DND-41 (cell line): Measurements from ENCODE around the gene THSD7A.

ENCODE experiments used
- ATAC-seq: fragments of 200-7000 bp; cut with Tn5 transposase; 3 replicates; pipeline ENCODE4 v1.9.1; 2021; ENCODE audit warnings: low read depth; ENCODE audit not compliant: insufficient read depth
- DNase-seq: peaks from one replicate; pipeline ENCODE4 v3.0.0-alpha.2; 2020
- H2AFZ ChIP-seq: 2 replicates; pipeline ENCODE4 v1.6.0; 2012; ENCODE audit warnings: low read depth, low read length
- H3K27ac ChIP-seq: 2 replicates; pipeline ENCODE4 v1.5.1; 2012; ENCODE audit warnings: low read length, inconsistent platforms
- H3K27me3 ChIP-seq: fragments of 200-600 bp; sonication (generic); 2 replicates; pipeline ENCODE4 v1.6.0; 2012; ENCODE audit warnings: low read length, mild to moderate bottlenecking, inconsistent platforms; ENCODE audit not compliant: insufficient read depth, poor library complexity
- H3K36me3 ChIP-seq: 2 replicates; pipeline ENCODE4 v1.5.1; 2012; ENCODE audit warnings: low read length, inconsistent platforms; ENCODE audit not compliant: insufficient read depth
- H3K4me1 ChIP-seq: 2 replicates; pipeline ENCODE4 v1.5.1; 2012; ENCODE audit warnings: mild to moderate bottlenecking, low read length; ENCODE audit not compliant: insufficient read depth
- H3K4me2 ChIP-seq: 2 replicates; pipeline ENCODE4 v1.6.0; 2012; ENCODE audit warnings: mild to moderate bottlenecking, moderate library complexity, low read length, inconsistent platforms; ENCODE audit not compliant: insufficient read depth
- H3K4me3 ChIP-seq, 2 experiments: fragments of 200-600 bp in 1 of 2; shearing (Covaris generic) in 1 of 2; 2 replicates each; pipeline ENCODE4 v1.5.1; 2012 to 2016; ENCODE audit warnings: inconsistent platforms in 2 of 2, low read length in 2 of 2, mild to moderate bottlenecking in 2 of 2, low read depth in 1 of 2, moderate library complexity in 1 of 2
- H3K79me2 ChIP-seq: 2 replicates; pipeline ENCODE4 v1.6.0; 2012; ENCODE audit warnings: low read length, inconsistent platforms; ENCODE audit not compliant: insufficient read depth
- H3K9ac ChIP-seq: 2 replicates; pipeline ENCODE4 v1.6.0; 2012; ENCODE audit warnings: low read depth, mild to moderate bottlenecking, inconsistent platforms, low read length, moderate library complexity
- H3K9me3 ChIP-seq: 2 replicates; pipeline ENCODE4 v1.5.1; 2012; ENCODE audit warnings: low read length, moderate library complexity, mild to moderate bottlenecking, inconsistent platforms; ENCODE audit not compliant: insufficient read depth, severe bottlenecking
- H4K20me1 ChIP-seq: 2 replicates; pipeline ENCODE4 v1.6.0; 2012; ENCODE audit warnings: low read length; ENCODE audit not compliant: insufficient read depth
- CTCF ChIP-seq: IDR thresholded peaks from 2 replicates; pipeline ENCODE4 v1.5.1; 2012; ENCODE audit warnings: borderline replicate concordance, low read length, moderate library complexity, mild to moderate bottlenecking; ENCODE audit not compliant: poor library complexity, severe bottlenecking; ENCODE audit errors: extremely low read depth
- EZH2 ChIP-seq: IDR thresholded peaks from 3 replicates; pipeline ENCODE4 v1.6.1; 2012; ENCODE audit warnings: borderline replicate concordance, low read depth, mild to moderate bottlenecking, moderate library complexity, low read length, inconsistent platforms; ENCODE audit not compliant: severe bottlenecking

Gene THSD7A

DNA sequence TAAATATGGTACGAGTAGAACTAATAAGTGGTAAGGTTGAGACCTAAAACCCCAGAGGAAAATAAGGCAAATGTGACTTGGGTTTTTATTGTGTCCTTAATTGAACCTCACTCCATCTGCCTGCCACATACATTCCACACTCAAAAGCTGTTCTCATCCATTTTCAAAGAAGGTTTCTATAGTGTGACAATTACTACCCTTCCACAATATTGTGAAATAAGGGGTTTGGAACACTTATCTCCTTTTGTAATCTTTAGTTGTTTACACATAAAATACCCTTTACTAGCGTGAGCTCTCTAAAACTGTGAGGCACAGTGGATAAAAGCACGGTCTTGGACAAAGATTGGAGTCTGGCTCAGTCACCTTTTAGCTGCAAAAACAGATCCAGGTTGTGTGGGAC, 166.6 kb downstream of the THSD7A start:
- Histone ChIP-seq H3K79me2 (no peaks in the 10 kb centered on the region), H3K9ac (no peak overlapping the region), H3K9me3 (no peaks in the 10 kb centered on the region), H3K4me3 (no peak overlapping the region), H4K20me1 (no peaks in the 10 kb centered on the region), H2AFZ (no peak overlapping the region), H3K36me3 (no peaks in the 10 kb centered on the region), H3K4me2 (no peak overlapping the region), H3K27ac (no peak overlapping the region), H3K4me1 (no peaks in the 10 kb centered on the region), H3K27me3 (no peaks in the 10 kb centered on the region)
- DNase-seq (no peak), ATAC-seq (no peak)
- TF ChIP-seq EZH2: no peak

GRCh38 chr7:11655642-11656041, 176.4 kb downstream of the THSD7A start:
- ATAC-seq (no peak), DNase-seq (no peak)
- no peaks in the 10 kb centered on the region for H3K4me1 ChIP-seq
- H3K36me3 ChIP-seq: no peaks in the 10 kb centered on the region
- H3K4me2 ChIP-seq: no peak overlapping the region
- no peak overlapping the region for H3K4me3 ChIP-seq
- TF ChIP-seq EZH2 (no peak), CTCF (no peak)
- H3K27me3 ChIP-seq: no peaks in the 10 kb centered on the region
- H4K20me1 ChIP-seq: no peaks in the 10 kb centered on the region
- no peak overlapping the region for H3K27ac ChIP-seq
- no peaks in the 10 kb centered on the region for H3K79me2 ChIP-seq
- no peak overlapping the region for H3K9ac ChIP-seq
- H2AFZ ChIP-seq: no peak overlapping the region
- no peaks in the 10 kb centered on the region for H3K9me3 ChIP-seq

GRCh38 chr7:11655163-11655562, 176.8 kb downstream of the THSD7A start:
- no peak overlapping the region for H3K9ac ChIP-seq
- no peak overlapping the region for H3K4me3 ChIP-seq
- H3K27ac ChIP-seq: no peak overlapping the region
- no peaks in the 10 kb centered on the region for H3K9me3 ChIP-seq
- TF ChIP-seq EZH2 (no peak), CTCF (no peak)
- no peaks in the 10 kb centered on the region for H4K20me1 ChIP-seq
- DNase-seq (no peak), ATAC-seq (no peak)
- no peaks in the 10 kb centered on the region for H3K27me3 ChIP-seq
- no peak overlapping the region for H2AFZ ChIP-seq
- H3K79me2 ChIP-seq: no peaks in the 10 kb centered on the region
- H3K4me2 ChIP-seq: no peak overlapping the region
- H3K4me1 ChIP-seq: no peaks in the 10 kb centered on the region
- H3K36me3 ChIP-seq: no peaks in the 10 kb centered on the region

- no peak for TF ChIP-seq EZH2
- TF ChIP-seq CTCF: no peak
- H3K36me3 ChIP-seq: no peaks in the 10 kb centered on the region
- H4K20me1 ChIP-seq: no peaks in the 10 kb centered on the region
- ATAC-seq (no peak), DNase-seq (no peak)
- H3K79me2 ChIP-seq: no peaks in the 10 kb centered on the region
- no peak overlapping the region for H3K9ac ChIP-seq
- no peak overlapping the region for H3K27ac ChIP-seq
- no peaks in the 10 kb centered on the region for H3K4me1 ChIP-seq
- no peak overlapping the region for H2AFZ ChIP-seq
- no peaks in the 10 kb centered on the region for H3K27me3 ChIP-seq
- no peak overlapping the region for H3K4me3 ChIP-seq
- H3K4me2 ChIP-seq: no peak overlapping the region
- H3K9me3 ChIP-seq: no peaks in the 10 kb centered on the region
Observed at GRCh38 chr7:11650500-11650899, 181.5 kb downstream of the THSD7A start.
